BLaER1 treated with 17β-estradiol and CSF1 and Interleukin-3, amounts not matched to agents 10 nM and 100 nM (cell line): Measurements from ENCODE around the gene WDR4.
A peak's percentile ranks its signal among the peaks of the same experiment; 100 is the strongest.
"Not testable (repeated sequence)": the region's sequence is repeated elsewhere in the genome, so short reads cannot be mapped to it uniquely, and the experiment has no call there.

Experiments used
- H3K27ac ChIP-seq, 11 experiments: shearing (Covaris generic); formaldehyde crosslinking; 2 replicates each; pipeline ENCODE4 v1.8.1; 2022
- H3K27me3 ChIP-seq, 11 experiments: shearing (Covaris generic); formaldehyde crosslinking; 2 replicates each; pipeline ENCODE4 v1.8.1; 2022
- H3K36me3 ChIP-seq, 11 experiments: shearing (Covaris generic); formaldehyde crosslinking; 2 replicates each; pipeline ENCODE4 v1.8.1; 2022
- H3K4me1 ChIP-seq, 10 experiments: shearing (Covaris generic); formaldehyde crosslinking; 2 replicates each; pipeline ENCODE4 v1.8.1; 2022
- H3K4me2 ChIP-seq, 11 experiments: shearing (Covaris generic); formaldehyde crosslinking; 2 replicates each; pipeline ENCODE4 v1.8.1; 2022
- H3K4me3 ChIP-seq, 10 experiments: shearing (Covaris generic); formaldehyde crosslinking; 2 replicates each; pipeline ENCODE4 v1.8.1; 2022
- H3K9ac ChIP-seq, 11 experiments: shearing (Covaris generic); formaldehyde crosslinking; 2 replicates each; pipeline ENCODE4 v1.8.1; 2022
- H3K9me3 ChIP-seq, 11 experiments: shearing (Covaris generic); formaldehyde crosslinking; replicated peaks in 1 of 11; 2 replicates each; pipeline ENCODE4 v1.8.1; 2022
- H4K20me1 ChIP-seq, 11 experiments: shearing (Covaris generic); formaldehyde crosslinking; 2 replicates each; pipeline ENCODE4 v1.8.1; 2022
- Cebpa-rat ChIP-seq, 11 experiments: shearing (Covaris generic); IDR thresholded peaks; 2 replicates each; pipeline ENCODE4 v1.8.1; 2022

WDR4 gene

DNA sequence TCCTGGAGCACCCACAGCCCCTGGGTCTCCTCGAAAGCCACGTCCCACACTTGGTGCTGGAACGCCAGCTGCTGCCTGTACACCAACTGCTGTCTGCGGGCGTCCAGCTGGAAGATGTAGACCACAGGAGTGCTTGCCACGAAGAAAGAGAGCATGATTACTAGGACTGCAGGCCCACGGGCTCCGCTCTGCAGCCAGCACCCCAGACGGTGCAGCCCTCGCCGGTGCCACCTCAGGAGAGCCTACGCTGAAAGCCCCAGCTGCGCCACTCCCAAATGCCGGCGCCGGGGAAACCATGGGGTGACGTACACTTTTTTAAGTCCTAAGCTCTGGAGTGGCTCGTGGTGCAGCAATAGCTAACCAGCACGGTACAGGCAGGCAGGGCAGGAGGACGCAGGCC, 25.7 kb downstream of the WDR4 start:
- peaks cover 24 to 96% (median 88%) of the 10 kb centered on the region in 10 experiments for H3K4me1 ChIP-seq
- peaks cover 27 to 100% (median 100%) of the 10 kb centered on the region in 11 experiments for H4K20me1 ChIP-seq
- peaks cover 0 to 11% (median 0%) of the 10 kb centered on the region in 11 experiments; a peak in 3 of 22 replicates for H3K27me3 ChIP-seq
- peak overlapping the region in 9 of 11 experiments; percentile 26 to 89 (median 67); a peak in 16 of 22 replicates for H3K4me2 ChIP-seq
- H3K9ac ChIP-seq, result peak overlapping the region in 3 of 11 experiments; percentile 3 to 41 (median 35); a peak in 4 of 22 replicates
- H3K9me3 ChIP-seq, result no peaks in the 10 kb centered on the region
- peaks cover 76 to 100% (median 96%) of the 10 kb centered on the region in 11 experiments for H3K36me3 ChIP-seq
- no peak overlapping the region for H3K27ac ChIP-seq
- no peak for TF ChIP-seq Cebpa-rat (IDR thresholded peaks at IDR 0.05)
- 0 out of 20 replicates have a peak overlapping the region, but pooled peaks of 1 of the 10 experiments have one; percentile 1 for H3K4me3 ChIP-seq

DNA sequence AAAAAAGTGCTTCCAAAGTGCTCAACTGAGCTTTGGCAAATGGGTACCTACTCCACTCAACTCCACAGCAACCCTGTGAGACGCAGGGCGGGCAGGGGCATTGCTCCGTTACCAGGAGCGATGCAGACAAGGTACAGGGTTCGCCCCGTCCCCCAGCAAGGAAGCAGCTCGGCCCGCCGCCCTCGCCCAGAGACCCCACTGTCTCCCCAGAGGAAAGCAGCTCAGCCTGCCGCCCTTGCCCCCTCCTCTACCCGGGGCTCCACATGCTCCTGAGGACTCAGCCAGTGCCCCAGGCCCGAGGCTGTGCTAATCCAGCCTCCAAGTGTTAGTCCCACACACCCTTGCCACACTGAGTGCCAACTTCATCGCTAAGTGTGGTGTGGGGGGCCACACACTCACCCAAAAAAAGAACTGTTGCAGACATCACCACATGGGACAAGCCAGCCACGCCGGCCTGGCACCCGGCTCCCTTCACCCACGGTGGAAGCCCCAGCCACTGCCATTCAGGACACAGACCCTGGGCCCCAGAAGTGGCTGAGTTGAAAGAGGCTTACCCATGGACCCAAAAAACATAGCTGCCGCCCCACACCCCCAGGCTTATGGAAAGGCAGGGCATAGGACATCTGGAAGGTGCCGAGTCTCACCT, 26.3 kb downstream of the WDR4 start:
- H3K9me3 ChIP-seq, result no peaks in the 10 kb centered on the region
- H4K20me1 ChIP-seq, result peaks cover 22 to 100% (median 98%) of the 10 kb centered on the region in 11 experiments
- peak overlapping the region in 8 of 11 experiments; percentile 51 to 89 (median 70); a peak in 15 of 22 replicates for H3K4me2 ChIP-seq
- H3K27ac ChIP-seq, result no peak overlapping the region
- peak overlapping the region in 3 of 11 experiments; percentile 3 to 41 (median 35); a peak in 3 of 22 replicates for H3K9ac ChIP-seq
- peaks cover 73 to 100% (median 93%) of the 10 kb centered on the region in 11 experiments for H3K36me3 ChIP-seq
- no peak for TF ChIP-seq Cebpa-rat (IDR thresholded peaks at IDR 0.05)
- H3K4me3 ChIP-seq, result no peak overlapping the region; a peak in 1 of 20 replicates
- H3K4me1 ChIP-seq, result peaks cover 20 to 92% (median 82%) of the 10 kb centered on the region in 10 experiments
- H3K27me3 ChIP-seq, result peaks cover 0 to 11% (median 0%) of the 10 kb centered on the region in 11 experiments; a peak in 3 of 22 replicates

DNA sequence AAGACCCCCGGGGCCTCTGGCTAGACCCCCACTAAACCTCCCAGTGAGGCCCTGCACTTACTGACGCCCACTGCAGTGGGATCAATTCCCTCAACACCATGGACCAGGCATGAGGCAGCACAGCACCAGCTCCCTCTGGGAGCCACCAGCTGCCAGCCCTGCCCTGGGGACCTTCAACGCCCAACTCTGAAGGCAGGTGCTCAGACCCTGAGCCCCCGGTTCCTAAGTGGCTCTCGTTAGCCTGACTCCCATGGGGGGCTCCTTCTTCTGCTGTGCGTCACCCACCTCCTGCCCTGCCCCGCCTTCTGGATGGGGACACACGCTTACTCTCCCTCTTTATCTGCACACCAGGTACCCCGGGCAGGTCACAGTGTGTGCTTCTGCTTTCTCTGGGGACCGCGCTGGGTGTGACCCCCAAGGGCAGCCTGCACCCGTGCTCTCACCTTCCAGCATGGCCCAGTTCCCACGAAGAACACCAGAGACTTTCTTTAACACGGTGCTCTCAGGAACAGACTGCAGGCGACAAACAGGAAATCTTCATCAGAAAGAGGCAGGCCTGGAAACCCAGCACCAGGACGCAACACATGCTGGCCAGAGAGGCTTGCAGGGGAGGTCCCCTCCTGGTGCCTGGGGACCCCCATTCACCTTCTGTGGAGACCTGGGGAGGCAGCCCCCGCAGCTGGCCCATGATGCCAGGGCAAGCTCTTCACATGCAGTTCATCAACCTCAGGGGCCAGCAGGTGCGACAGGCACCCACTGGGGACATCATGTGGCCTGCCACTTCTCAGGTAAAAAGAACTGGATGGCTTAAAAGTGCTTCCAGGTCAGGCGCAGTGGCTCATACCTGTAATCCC, 27.3 kb downstream of the WDR4 start:
- peaks cover 68 to 100% (median 93%) of the 10 kb centered on the region in 11 experiments for H3K36me3 ChIP-seq
- H3K4me1 ChIP-seq, result peaks cover 16 to 92% (median 81%) of the 10 kb centered on the region in 10 experiments
- peaks cover 14 to 100% (median 98%) of the 10 kb centered on the region in 11 experiments for H4K20me1 ChIP-seq
- H3K27me3 ChIP-seq, result peaks cover 0 to 11% (median 0%) of the 10 kb centered on the region in 11 experiments; a peak in 3 of 22 replicates
- no peaks in the 10 kb centered on the region for H3K9me3 ChIP-seq
- peak overlapping the region in 8 of 11 experiments; percentile 25 to 89 (median 64); a peak in 16 of 22 replicates for H3K4me2 ChIP-seq
- TF ChIP-seq Cebpa-rat (IDR thresholded peaks at IDR 0.05), result no peak
- peak overlapping the region in 3 of 11 experiments; percentile 33 to 51 (median 49); a peak in 5 of 22 replicates for H3K9ac ChIP-seq
- H3K27ac ChIP-seq, result no peak overlapping the region; a peak in 1 of 22 replicates
- H3K4me3 ChIP-seq, result peak overlapping the region in 1 of 10 experiments; percentile 7; a peak in 1 of 20 replicates

DNA sequence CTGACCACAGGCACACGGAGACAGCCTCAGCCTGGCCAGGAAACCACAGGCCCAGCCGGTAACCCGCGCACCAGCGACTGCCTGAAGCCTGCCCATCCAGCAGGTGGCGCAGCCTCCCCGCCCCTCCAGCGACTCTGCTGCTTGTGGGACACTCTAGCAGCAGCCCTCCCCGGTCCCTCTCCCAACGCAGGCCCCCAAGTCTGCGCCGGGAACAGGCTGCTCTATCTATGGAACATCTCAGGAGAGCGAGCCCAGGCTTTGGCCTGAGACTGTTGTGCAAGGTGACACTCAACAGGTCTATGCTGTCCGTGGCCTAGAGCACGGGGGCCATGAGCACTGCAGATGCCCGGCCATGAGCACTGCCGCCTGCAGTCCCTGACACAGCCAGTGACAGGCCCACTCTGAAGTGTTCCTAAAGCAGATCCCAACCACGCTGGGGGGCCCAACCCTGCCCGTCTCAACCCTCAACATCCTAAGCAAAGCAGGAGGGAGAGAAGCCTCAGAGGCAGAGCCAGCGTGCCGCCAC, 28.4 kb downstream of the WDR4 start:
- no peak for TF ChIP-seq Cebpa-rat (IDR thresholded peaks at IDR 0.05)
- Histone ChIP-seq H3K4me1 (peaks cover 7 to 92% (median 81%) of the 10 kb centered on the region in 10 experiments), H3K9ac (peak overlapping the region in 1 of 11 experiments; percentile 14; a peak in 1 of 22 replicates), H3K4me3 (no peak overlapping the region), H3K27ac (no peak overlapping the region), H3K36me3 (peaks cover 64 to 100% (median 92%) of the 10 kb centered on the region in 11 experiments), H3K9me3 (no peaks in the 10 kb centered on the region), H3K4me2 (peak overlapping the region in 10 of 11 experiments; percentile 5 to 89 (median 60); a peak in 17 of 22 replicates), H3K27me3 (peaks cover 0 to 11% (median 0%) of the 10 kb centered on the region in 11 experiments; a peak in 3 of 22 replicates), H4K20me1 (peaks cover 5 to 100% (median 98%) of the 10 kb centered on the region in 11 experiments; a peak in 21 of 22 replicates)

DNA sequence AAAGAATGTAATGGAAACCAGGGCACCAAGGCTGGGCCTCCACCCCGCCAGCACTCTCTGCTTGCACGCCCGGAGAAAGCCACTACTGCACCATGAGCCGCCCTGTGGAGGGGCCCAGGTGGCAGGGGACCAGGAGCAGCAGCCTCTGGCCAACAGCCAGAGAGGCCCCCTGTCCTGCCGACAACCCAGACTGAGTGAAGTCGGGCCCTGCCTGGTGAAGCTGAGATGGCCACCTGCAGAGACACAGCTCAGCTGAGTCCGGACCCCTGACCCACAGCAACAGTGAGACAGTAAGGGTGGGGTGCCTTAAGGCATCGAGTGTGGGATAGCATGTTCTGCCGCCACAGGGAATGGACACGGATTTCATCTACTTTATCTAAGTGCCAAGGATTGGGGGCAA, 28.9 kb downstream of the WDR4 start:
- Histone ChIP-seq H3K9me3 (no peaks in the 10 kb centered on the region), H3K4me1 (peaks cover 5 to 92% (median 81%) of the 10 kb centered on the region in 10 experiments; a peak in 19 of 20 replicates), H3K27ac (no peak overlapping the region), H3K27me3 (peaks cover 0 to 11% (median 0%) of the 10 kb centered on the region in 11 experiments; a peak in 3 of 22 replicates), H3K36me3 (peaks cover 63 to 100% (median 92%) of the 10 kb centered on the region in 11 experiments), H3K4me2 (peak overlapping the region in 9 of 11 experiments; percentile 19 to 89 (median 61); a peak in 14 of 22 replicates), H4K20me1 (peaks cover 5 to 100% (median 98%) of the 10 kb centered on the region in 11 experiments; a peak in 21 of 22 replicates), H3K4me3 (no peak overlapping the region), H3K9ac (peak overlapping the region in 1 of 11 experiments; percentile 14; a peak in 1 of 22 replicates)
- no peak for TF ChIP-seq Cebpa-rat (IDR thresholded peaks at IDR 0.05)

DNA sequence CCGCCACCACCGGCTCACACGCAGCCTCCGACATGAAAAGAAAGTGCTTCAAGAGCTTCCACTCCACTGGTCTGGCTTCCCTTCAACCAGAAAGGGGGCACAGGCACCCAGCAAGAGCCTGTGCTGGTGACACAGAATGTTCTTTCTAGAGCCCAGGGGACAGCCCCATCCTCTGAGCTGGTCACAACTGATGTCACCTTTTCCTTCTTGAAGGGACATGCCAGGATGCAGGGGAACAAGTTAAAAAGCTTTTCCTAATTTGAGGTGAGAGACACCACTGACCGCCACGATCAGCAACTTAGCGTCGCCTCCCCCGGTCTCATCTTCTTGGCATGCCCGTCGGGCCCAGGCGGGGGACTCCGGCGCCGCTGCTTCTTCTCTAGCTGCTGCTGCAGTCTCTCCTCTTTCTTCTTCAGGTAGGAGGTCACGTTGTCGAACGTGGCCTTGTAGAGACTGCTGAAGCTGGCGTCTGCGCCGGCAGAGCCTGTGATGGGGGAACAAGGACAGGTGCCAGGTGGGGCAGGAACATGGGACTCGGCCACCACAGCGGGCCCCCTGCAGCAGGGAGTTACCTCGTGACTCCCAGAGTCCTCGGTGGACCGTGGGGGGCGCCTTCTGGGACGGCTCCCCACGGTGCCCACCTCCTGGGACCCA, 29.5 kb downstream of the WDR4 start:
- H3K4me2 ChIP-seq, result peak overlapping the region in 6 of 11 experiments; percentile 59 to 89 (median 71); a peak in 8 of 22 replicates
- peaks cover 0 to 11% (median 0%) of the 10 kb centered on the region in 11 experiments; a peak in 3 of 22 replicates for H3K27me3 ChIP-seq
- H3K4me1 ChIP-seq, result peaks cover 5 to 92% (median 80%) of the 10 kb centered on the region in 10 experiments; a peak in 18 of 20 replicates
- TF ChIP-seq Cebpa-rat (IDR thresholded peaks at IDR 0.05), result no peak
- 0 out of 22 replicates have a peak overlapping the region, but pooled peaks of 1 of the 11 experiments have one; percentile 24 for H3K9ac ChIP-seq
- H3K9me3 ChIP-seq, result no peaks in the 10 kb centered on the region
- no peak overlapping the region for H3K4me3 ChIP-seq
- no peak overlapping the region for H3K27ac ChIP-seq
- peaks cover 63 to 100% (median 92%) of the 10 kb centered on the region in 11 experiments for H3K36me3 ChIP-seq
- peaks cover 5 to 100% (median 98%) of the 10 kb centered on the region in 11 experiments; a peak in 21 of 22 replicates for H4K20me1 ChIP-seq

DNA sequence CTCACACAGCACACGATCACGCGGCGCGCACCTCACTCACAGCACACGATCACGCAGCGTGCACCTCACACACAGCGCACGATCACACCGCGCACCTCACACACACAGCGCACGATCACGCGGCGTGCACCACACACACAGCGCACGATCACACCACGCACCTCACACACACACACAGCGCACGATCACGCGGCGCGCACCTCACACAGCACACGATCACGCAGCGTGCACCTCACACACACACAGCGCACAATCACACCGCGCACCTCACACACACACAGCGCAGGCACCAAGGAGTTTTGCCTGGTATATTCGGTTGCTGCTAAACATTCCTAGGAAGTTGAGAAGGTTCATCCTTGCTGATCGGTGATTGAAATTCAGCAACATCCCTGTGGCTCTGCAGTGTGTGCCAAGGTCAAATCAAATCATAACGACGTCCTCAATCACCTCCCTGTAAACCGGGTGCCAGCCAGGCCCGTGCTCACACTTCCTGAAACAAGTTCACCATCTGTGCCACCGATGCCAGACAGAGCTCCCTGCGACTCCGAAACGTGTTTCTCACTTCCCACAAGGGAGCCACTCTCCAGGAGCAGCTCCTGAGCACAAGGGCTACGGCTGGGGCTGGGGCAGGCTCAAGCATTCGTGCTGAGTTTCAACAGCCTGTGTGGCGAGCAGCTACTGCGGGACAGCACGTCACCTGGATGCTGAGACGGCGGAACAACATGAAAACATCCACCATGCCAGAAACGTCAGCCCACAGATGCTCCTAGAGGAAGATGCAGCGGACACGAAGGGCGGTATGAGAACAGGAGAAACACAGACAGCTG, 30.2 kb downstream of the WDR4 start:
- no peak overlapping the region for H3K27ac ChIP-seq
- H3K4me2 ChIP-seq, result peak overlapping the region in 2 of 11 experiments; percentile 87 to 89; a peak in 4 of 22 replicates
- peaks cover 5 to 91% (median 79%) of the 10 kb centered on the region in 10 experiments; a peak in 18 of 20 replicates for H3K4me1 ChIP-seq
- H3K36me3 ChIP-seq, result peaks cover 62 to 100% (median 92%) of the 10 kb centered on the region in 11 experiments
- TF ChIP-seq Cebpa-rat (IDR thresholded peaks at IDR 0.05), result no peak
- H3K27me3 ChIP-seq, result peaks cover 0 to 8% (median 0%) of the 10 kb centered on the region in 11 experiments; a peak in 3 of 22 replicates
- peaks cover 9 to 100% (median 98%) of the 10 kb centered on the region in 11 experiments; a peak in 21 of 22 replicates for H4K20me1 ChIP-seq
- no peak overlapping the region for H3K4me3 ChIP-seq
- no peaks in the 10 kb centered on the region for H3K9me3 ChIP-seq
- no peak overlapping the region for H3K9ac ChIP-seq

DNA sequence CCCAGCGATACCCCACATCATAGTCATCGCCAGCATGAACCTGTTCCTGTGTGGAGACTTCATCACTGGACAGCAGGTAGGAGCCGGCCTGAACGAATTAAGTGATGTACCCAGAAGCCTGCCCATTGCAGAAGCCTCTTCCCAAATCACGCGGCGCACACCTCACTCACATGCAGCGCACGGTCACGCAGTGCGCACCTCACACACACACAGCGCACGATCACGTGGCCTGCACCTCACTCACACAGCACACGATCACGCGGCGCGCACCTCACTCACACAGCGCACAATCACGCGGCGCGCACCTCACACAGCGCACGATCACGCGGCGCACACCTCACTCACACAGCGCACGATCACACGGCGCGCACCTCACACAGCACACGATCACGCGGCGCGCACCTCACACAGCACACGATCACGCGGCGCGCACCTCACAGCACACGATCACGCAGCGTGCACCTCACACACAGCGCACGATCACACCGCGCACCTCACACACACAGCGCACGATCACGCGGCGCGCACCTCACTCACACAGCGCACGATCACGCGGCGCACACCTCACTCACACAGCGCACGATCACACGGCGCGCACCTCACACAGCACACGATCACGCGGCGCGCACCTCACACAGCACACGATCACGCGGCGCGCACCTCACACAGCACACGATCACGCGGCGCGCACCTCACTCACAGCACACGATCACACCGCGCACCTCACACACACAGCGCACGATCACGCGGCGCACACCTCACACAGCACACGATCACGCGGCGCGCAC, 31.0 kb downstream of the WDR4 start:
- H4K20me1 ChIP-seq, result peaks cover 9 to 100% (median 98%) of the 10 kb centered on the region in 11 experiments; a peak in 21 of 22 replicates
- H3K27me3 ChIP-seq, H3K9ac ChIP-seq, H3K4me3 ChIP-seq, H3K27ac ChIP-seq, H3K9me3 ChIP-seq: not testable (repeated sequence)
- H3K4me2 ChIP-seq, result peak overlapping the region in 3 of 11 experiments; percentile 9 to 71 (median 71); a peak in 2 of 22 replicates
- peaks cover 5 to 87% (median 72%) of the 10 kb centered on the region in 10 experiments; a peak in 18 of 20 replicates for H3K4me1 ChIP-seq
- H3K36me3 ChIP-seq, result peaks cover 55 to 100% (median 92%) of the 10 kb centered on the region in 11 experiments
